Activated CD4-positive, CD25-positive, alpha-beta regulatory T cell treated with anti-CD3 and anti-CD28 coated beads, Interleukin-2, amount 50 U/mL, for 16 hours (primary cell): ENCODE data around the gene SHOC2.

Source experiments
- DNase-seq: peaks from one replicate; pipeline ENCODE4 v3.0.0-alpha.2; 2020; ENCODE audit warnings: low read depth, low spot score

SHOC2 gene

DNA sequence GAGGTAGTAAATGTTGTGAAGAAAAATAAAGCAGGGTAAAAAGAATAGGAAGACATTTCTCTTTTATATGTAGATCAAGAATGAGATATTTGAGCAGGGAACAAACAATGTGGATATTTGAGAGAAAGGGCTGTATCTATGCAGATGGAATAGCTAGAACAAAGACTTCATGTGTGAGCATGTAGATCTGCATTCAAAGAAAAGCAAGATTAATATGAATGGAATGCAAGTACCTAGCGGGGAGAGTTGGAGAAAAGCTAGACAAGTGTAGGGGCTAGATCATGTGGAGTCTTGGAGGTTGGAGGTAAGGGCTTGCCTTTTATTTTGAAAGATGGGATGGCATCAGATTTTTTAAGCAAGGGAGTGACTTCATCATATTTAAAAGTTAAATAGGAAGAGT lies 27.1 kb downstream of the SHOC2 start:
- DNase-seq = no peak

GRCh38 chr10:110947061-110947595 lies 27.7 kb downstream of the SHOC2 start:
- DNase-seq = no peak

DNA sequence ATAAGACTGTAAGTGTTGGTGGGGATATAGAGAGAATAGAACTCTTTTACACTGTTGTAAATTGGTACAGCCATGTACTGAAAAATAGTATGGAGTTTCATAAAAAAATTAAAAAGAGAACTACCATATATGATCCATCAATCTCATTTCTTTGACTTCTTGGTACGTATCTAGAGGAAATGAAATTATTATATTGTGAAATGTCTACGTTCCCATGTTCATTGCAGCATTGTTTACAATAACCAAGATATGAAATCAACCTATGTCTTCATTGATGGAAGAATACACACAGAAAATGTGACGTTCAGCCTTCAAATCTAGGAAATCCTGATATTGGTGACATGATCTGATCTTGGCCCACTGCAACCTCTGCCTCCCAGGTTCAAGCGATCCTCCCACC lies 32.0 kb downstream of the SHOC2 start:
- DNase-seq = no peak

GRCh38 chr10:110957606-110958005 lies 38.2 kb downstream of the SHOC2 start:
- DNase-seq = no peak

DNA sequence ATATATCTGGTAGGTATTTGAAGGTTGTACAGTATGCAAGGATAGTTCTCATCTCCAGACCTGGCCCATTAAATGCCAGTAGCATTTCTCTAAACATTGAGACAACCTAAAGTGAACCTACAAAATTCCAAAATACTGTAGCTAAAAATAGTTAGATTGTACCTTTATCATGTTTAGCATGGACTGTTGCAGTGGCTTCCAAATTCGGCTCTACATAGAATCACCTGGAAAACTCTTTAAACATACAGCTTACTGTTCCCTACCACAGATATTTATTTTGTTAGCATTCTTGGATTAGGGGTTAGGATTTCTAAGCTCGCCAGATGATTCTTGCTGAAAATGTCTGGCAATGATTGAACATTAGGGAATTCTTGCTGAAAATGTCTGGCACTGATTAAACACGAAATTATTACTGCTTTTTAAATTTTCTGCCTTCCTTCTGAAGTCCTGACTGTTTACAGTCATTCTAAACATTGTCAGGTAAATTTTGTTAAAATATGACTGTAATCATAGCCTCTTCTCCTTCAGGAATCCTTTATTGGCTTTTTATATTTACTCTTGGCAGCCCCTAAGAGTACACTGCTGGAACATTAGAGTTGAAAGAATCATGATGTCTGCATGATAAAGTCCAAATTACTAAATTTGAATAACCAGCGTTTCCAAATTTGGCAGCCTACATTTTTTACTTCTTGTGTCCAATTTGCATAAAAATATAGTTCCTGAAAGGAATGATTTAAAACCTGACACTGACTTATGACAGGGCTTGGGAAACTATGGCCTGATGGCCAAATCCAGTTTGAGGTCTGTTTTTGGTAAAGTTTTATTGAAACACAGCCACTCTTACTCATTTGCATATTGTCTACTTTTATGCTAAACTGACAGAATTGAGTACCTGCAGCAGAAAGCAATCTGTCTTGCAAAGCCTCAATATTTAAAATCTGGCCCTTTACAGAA lies 40.3 kb downstream of the SHOC2 start:
- DNase-seq = no peak

DNA sequence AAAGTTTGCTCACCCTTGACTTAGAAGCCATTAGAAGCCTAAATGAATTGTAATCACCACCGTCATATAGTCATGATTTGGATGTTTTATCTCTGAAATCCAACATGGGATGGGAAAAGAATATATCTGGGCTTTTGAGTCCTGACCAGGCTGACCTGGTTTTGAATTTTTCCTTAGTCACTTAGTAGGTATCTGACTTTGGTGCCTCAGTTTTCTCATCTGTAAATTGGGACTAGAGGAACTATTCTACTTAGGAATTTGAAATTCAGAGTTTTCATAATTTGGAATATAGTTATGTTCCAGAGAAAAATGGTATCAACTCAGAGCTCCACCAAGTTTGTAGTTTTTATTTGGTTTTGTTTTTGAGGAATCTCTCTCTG lies 40.9 kb downstream of the SHOC2 start:
- DNase-seq = no peak

DNA sequence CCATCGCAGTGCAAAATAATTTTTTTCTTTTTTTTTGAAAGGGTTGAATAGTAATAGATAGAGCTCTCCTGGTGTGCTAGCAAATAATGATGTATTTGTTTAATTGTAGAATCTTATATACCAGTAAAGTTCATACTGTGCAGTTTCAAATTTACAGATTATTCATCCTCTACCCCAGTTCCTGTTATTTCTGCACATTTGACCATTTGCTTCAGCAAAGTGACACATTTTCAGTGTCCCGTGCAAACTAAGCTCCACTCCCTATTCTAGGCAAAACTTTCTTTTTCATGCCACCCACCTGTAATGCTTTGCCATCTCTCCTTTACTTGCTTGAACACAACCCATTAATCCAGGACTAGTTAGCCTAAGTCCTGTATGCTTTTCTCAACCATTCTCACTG lies 43.0 kb downstream of the SHOC2 start:
- no peak for DNase-seq

DNA sequence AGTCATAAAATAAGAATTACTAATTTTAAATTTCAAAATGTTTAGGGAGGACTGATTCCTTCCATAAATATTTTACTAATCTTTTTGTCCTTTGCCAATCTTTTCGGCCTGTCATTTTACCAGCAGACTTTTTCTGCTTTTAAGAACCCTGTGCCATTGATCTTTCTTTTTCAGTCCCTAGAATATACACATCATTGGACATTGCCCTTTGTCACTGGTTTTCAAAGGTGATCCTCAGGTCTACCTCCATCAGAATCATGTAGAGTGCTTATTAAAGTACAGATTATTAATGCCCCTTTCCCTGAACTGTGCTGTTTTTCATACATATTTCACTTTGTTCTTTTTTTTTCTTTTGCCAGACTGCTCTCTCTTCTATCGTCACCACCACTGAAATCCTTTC lies 43.8 kb downstream of the SHOC2 start:
- DNase-seq = no peak

DNA sequence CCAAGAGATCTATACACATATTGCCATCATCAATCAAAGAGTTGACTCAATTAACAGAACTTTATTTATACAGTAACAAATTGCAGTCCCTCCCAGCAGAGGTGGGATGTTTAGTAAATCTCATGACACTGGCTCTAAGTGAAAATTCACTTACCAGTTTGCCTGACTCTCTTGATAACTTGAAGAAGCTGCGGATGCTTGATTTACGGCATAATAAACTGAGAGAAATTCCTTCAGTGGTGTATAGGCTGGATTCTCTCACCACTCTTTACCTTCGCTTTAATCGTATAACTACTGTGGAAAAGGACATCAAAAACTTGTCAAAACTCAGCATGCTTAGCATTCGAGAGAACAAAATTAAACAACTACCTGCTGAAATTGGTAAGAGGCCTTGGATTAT lies 45.3 kb downstream of the SHOC2 start:
- no peak for DNase-seq

GRCh38 chr10:110965216-110965615 lies 45.8 kb downstream of the SHOC2 start:
- no peak for DNase-seq

DNA sequence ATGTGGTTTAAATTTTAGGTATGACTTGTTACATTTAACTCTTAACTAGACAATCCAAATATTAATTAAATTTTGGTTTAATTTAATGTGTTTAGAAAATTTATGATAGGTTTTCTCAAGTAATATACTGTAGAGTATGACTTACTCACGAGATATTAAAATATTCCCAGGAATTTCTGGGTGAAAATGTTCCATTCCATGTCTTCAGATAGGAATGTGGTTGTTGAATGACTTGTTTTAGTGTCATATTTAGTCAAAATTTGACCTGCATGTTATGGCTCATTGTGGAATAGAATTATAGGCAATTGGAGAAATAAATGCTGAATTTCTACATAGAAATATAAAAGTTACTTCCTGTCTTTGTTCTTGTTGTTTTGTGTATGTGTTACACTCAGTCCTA lies 46.7 kb downstream of the SHOC2 start:
- DNase-seq = no peak

- no peak for DNase-seq
Observed at GRCh38 chr10:110967009-110967630, 47.7 kb downstream of the SHOC2 start.

GRCh38 chr10:110967645-110968044 lies 48.2 kb downstream of the SHOC2 start:
- DNase-seq = no peak

- DNase-seq = no peak
Observed at GRCh38 chr10:110969183-110969582, 49.8 kb downstream of the SHOC2 start.

DNA sequence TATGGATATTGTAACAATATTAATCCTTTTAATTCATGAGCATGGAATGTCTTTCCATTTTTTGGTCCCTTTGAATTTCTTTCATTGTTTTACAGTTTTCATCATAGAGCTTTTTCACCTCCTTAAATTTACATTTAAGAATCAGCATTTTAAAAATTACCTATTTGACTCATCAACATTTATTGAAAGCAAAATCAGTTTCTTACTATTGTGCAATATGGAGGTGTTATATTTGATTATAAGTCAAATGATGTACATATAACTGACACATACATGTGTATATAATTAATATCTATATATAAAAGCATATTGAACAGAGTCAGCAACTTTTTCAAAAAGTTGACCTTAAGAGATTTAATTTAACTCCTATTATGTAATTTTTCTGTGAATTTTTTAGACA lies 52.2 kb downstream of the SHOC2 start:
- no peak for DNase-seq

DNA sequence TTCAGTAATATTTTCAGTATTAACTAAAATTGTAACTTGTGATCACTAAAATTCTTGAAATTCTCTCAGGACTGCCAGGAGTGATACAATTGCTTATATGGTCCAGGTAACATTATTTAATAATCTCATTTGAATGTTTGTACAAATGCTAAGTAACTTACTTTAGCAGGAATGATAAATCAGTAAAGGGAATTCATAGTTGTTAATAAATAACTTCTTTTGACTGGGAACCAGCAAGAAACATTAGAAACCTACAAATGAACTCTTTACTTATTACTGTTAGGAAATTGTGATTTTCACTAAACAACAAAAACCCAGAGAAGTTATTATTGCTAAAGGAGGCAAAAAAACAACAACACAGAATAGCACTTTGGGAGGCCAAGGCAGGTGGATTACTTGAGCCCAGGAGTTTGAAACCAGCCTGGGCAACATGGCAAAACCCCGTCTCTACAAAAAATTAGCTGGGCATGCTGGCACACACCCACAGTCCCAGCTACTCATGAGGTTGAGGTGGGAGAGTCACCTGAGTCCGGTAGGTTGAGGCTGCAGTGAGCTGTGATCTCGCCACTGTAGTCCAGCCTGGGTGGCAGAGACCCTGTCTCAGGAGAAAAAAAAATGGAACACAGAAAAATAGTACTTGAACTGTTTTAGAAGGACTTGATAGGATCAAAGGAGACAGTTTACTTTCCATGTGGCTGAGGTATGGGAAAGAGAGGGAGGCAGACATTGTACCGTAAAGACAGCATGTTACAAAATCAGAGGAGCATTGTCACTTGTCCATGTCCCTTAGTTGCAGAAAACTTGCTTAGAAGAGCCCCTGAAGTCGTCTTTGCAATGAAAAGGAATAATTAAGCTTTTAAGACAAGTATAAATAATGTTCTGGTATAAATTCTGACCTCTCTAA lies 53.1 kb downstream of the SHOC2 start:
- no peak for DNase-seq

DNA sequence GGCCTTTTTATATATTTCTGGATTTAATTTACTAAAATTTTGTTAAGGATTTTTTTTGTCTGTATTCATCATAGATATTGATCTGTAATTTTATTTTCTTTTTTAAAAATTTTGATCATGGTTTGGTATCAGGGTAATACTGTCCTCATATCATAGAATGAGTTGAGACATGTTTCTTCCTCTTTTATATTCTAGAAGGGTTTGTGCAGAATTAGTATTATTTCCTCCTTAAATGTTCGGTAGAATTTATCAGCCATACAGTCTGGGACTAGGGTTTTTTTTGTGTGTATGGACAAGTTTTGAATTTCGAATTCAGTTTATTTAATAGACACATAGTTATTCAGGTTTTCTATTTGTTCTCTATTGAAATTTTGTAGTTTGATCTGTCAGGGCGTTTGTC lies 54.0 kb downstream of the SHOC2 start:
- no peak for DNase-seq

DNA sequence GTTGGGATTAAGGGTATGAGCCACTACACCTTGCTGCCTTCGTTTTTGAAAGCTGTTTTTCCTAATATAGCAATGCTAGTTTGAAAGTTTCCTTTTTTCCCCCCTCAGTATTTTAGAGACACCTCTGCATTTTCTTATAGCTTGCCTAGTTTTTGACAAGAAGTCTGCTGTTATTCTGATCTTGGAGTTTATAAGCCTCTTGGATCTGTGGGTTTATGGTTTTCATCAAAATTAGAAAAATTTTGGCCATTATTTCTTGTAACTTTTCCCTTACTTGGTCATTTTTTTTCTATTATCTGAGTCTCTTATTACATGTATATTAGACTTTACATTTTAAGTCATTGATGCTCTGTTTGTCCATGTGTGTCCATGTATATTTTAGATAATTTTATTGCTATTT lies 57.2 kb downstream of the SHOC2 start:
- no peak for DNase-seq

DNA sequence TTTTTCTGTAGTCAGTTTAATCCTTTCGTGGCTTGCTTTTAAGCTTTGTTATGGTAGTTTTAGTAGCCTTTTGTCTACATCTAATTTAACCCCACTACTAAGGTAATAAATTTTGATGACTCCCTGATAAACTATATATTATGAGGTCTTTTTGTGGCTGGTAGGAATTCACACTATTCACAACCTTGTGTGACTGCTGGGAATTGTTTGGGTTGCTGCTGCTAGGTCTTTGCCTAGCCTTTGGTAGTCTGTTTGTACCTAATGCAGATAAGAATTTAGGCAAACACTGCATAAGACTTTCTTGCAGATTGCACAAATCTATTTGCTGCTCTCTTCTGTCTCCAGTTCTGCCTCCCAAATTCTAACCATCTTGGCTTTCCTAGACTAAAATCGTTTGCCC lies 58.3 kb downstream of the SHOC2 start:
- DNase-seq = no peak

DNA sequence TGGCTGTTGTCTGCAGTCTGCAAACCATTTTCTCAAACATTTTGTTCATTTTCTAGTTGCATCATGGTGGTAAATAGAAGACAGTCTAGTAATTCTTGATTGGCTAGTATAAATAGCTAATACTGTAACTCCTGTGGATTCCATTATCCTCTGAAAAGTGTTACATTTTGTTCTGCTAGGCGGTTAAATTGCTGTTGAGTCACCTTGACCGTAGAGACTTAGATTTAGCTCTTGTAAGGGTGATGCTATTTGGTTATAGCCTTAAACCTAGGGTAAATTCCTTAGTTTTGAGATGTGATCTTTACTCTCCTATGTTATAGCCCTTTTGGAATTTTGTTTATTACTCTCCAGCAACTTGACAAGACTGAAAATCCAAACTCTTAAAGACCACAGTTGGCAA lies 58.8 kb downstream of the SHOC2 start:
- DNase-seq = no peak

DNA sequence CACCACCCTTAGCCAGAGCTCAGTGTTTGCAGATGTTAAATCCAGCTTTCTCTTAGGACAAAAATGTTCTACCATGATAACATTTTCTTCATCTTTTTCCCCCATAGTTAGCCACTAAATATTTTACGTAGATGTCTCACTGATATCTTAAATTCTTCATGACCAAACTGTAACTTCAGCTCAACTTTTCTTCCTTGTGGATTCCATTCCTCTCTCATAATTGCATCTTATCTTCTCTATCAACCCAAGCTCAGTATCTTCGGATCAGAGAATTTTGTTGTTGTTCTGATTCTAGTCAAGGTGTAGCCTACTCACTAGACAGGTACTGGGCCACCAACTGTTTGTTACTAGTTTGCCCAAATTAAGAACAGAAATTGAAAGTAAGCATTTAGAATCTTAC lies 60.2 kb downstream of the SHOC2 start:
- no peak for DNase-seq

DNA sequence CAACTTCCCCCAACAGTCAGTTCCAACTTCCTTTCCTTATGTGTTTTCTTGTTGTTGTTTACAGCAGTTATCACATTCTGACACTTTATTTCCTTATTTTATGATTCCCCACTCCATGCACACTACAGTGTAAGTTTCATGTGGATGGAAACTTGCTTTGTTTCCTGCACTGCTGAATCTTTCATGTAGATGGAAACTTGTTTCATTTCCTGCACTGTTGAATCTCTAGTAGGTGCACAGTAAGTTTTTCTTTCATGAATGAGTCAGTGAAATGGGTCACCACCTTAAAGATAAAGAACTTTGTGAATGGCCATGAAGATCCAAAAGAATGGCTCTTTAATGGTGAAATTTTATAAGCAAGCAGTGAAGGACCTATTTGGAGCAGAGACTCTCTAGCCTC lies 61.4 kb downstream of the SHOC2 start:
- no peak for DNase-seq
